Cerebellar nuclear complex (tissue), 1 donor: ENCODE data around the gene PITPNB.

ENCODE experiments used
- DNase-seq, 2 experiments: peaks; one replicate each; lab custom pipeline; 2025; lab: John Stamatoyannopoulos, UW

Gene PITPNB

GRCh38 chr22:27880778-27881394, 38.2 kb downstream of the PITPNB start:
- peak in 1 of 2 experiments; percentile 34 for DNase-seq

GRCh38 chr22:27879923-27880322, 39.1 kb downstream of the PITPNB start:
- no peak for DNase-seq

GRCh38 chr22:27878541-27878940, 40.5 kb downstream of the PITPNB start:
- DNase-seq, result no peak

- no peak for DNase-seq
These were observed 41.6 kb downstream of the PITPNB start for GRCh38 chr22:27877501-27877900.

GRCh38 chr22:27876684-27877083, 42.4 kb downstream of the PITPNB start:
- no peak for DNase-seq

- DNase-seq, result no peak
These were observed 43.1 kb downstream of the PITPNB start for GRCh38 chr22:27875951-27876350.

- no peak for DNase-seq
These were observed 44.3 kb downstream of the PITPNB start for GRCh38 chr22:27874764-27875163.

- no peak for DNase-seq
These were observed 44.9 kb downstream of the PITPNB start for GRCh38 chr22:27874185-27874584.

- no peak for DNase-seq
These were observed 45.6 kb downstream of the PITPNB start for GRCh38 chr22:27873472-27873871.

GRCh38 chr22:27872488-27872887, 46.6 kb downstream of the PITPNB start:
- DNase-seq, result no peak

GRCh38 chr22:27871306-27872014, 47.6 kb downstream of the PITPNB start:
- no peak for DNase-seq

GRCh38 chr22:27870234-27871191, 48.5 kb downstream of the PITPNB start:
- no peak for DNase-seq

GRCh38 chr22:27868732-27869282, 50.2 kb downstream of the PITPNB start:
- no peak for DNase-seq

GRCh38 chr22:27867953-27868731, 50.9 kb downstream of the PITPNB start:
- DNase-seq, result no peak

GRCh38 chr22:27867085-27867952, 51.7 kb downstream of the PITPNB start:
- DNase-seq, result no peak

GRCh38 chr22:27866135-27867084, 52.6 kb downstream of the PITPNB start:
- DNase-seq, result no peak

- no peak for DNase-seq
These were observed 53.6 kb downstream of the PITPNB start for GRCh38 chr22:27865496-27865895.

GRCh38 chr22:27863556-27863955, 55.5 kb downstream of the PITPNB start:
- no peak for DNase-seq

- no peak for DNase-seq
These were observed 56.1 kb downstream of the PITPNB start for GRCh38 chr22:27863001-27863400.
